ENCODE data around the gene FUS. TPM values are rescaled to one million over a fixed set of nuclear protein-coding genes. Genes with fewer than 3 reads are reported as not detected.

FUS gene
- total RNA-seq, 2 donors from 2014 or later: 48.6 to 87.5 TPM

DNA sequence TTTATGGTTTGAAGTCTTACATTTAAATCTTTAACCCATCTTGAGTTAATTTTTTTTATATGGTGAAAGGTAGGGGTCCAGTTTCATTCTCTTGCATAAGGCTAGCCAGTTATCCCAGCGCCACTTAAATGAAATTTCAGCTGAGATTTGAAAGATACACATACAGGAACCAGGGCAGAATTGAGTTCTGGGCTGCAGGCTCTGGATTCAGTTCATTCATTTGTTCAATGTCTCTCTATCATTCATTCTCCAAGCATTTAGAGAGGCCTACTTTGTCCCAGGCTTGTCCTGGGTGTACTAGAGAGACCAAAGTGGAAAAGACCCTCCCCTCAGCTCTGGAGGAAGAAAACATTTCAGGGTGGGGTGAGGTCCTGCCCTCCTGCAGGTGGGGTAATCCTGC is 33.4 kb downstream of the FUS start:
- H3K27me3 ChIP-seq (replicated peaks; ENCODE audit: insufficient read depth): no peaks in the 10 kb centered on the region

DNA sequence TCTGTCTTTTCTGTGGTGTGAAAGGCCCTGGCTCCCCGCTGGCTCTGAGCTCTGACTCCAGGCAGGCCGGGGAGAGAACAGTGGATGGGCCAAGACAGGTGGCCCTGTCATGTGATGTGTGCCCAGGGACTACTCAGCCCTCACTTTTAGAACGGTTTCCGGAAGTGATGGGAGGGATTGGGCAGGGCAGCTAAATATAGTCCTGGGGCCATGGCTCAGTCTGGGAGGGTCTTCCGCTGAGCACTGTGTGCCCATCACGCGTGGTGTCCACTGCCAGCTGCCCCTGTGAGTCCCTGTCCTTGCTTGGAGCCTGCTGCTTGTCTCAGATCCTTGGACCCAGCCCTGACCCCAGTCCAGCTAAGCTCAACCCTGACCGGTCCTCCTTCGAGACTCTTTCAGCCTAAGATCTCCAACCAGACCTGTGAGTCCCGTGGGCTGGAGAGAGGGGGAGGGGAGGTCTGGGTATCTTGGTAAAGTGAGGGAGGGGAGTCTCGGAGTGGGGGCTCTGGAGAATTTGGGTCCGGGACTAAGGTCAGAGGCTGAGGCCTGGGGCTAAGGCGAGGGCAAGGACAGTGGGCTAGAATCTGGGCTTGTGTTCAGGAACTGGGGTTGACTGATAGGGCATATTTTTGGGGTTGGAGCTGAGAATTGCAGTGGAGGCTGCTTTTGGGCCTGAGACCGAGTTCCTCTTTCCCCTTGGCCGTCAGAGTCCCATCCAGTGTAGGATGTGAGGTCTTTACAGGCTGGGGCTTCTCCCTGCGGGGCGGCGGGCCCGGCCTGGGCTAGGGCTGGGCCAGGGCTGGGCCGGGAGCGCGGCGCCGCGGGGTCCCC is 34.2 kb downstream of the FUS start, which contains the start of gene TRIM72:
TRIM72 (plus strand) TSS at position 243 of the 831 bp plus-strand sequence. CDS start 620 bp downstream, outside the sequence.
- Histone ChIP-seq H3K4me1 (replicated peaks) (peaks cover 15% of the 10 kb centered on the region), H3K9me3 (no peaks in the 10 kb centered on the region), H3K27me3 (replicated peaks; ENCODE audit: insufficient read depth) (no peaks in the 10 kb centered on the region), H3K36me3 (no peaks in the 10 kb centered on the region), H3K4me3 (peak within 1 kb of the TSS; percentile 28 to 39), H3K27ac (no peak within 1 kb of the TSS)
- WGBS: 69% methylated on average over 25 of the region's 25 CpGs
- TF ChIP-seq, protein P1, sequence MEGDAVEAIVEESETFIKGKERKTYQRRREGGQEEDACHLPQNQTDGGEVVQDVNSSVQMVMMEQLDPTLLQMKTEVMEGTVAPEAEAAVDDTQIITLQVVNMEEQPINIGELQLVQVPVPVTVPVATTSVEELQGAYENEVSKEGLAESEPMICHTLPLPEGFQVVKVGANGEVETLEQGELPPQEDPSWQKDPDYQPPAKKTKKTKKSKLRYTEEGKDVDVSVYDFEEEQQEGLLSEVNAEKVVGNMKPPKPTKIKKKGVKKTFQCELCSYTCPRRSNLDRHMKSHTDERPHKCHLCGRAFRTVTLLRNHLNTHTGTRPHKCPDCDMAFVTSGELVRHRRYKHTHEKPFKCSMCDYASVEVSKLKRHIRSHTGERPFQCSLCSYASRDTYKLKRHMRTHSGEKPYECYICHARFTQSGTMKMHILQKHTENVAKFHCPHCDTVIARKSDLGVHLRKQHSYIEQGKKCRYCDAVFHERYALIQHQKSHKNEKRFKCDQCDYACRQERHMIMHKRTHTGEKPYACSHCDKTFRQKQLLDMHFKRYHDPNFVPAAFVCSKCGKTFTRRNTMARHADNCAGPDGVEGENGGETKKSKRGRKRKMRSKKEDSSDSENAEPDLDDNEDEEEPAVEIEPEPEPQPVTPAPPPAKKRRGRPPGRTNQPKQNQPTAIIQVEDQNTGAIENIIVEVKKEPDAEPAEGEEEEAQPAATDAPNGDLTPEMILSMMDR (IDR thresholded peaks at IDR 0.05): no peak
- TF ChIP-seq POLR2AphosphoS5 (IDR thresholded peaks at IDR 0.05): no peak
- no peak for TF ChIP-seq POLR2A (IDR thresholded peaks at IDR 0.05)
- intact Hi-C loops (cut with DNase I): no loop called here
- no peak for DNase-seq (ENCODE audit: low spot score)

More for the DNA sequence above, 33.4 kb downstream of the FUS start:
- H3K4me3 ChIP-seq: no peak overlapping the region
- H3K4me1 ChIP-seq (replicated peaks): peaks cover 15% of the 10 kb centered on the region
- DNase-seq (ENCODE audit: low spot score): no peak
- TF ChIP-seq, protein P1 (IDR thresholded peaks at IDR 0.05): no peak
- TF ChIP-seq POLR2A (IDR thresholded peaks at IDR 0.05) (no peak), POLR2AphosphoS5 (IDR thresholded peaks at IDR 0.05) (no peak)
- intact Hi-C loops (cut with DNase I): no loop called here
- 100% methylated on average over 1 of the region's 1 CpG for WGBS
- no peaks in the 10 kb centered on the region for H3K36me3 ChIP-seq
- H3K9me3 ChIP-seq: no peaks in the 10 kb centered on the region
- no peak overlapping the region for H3K27ac ChIP-seq

DNA sequence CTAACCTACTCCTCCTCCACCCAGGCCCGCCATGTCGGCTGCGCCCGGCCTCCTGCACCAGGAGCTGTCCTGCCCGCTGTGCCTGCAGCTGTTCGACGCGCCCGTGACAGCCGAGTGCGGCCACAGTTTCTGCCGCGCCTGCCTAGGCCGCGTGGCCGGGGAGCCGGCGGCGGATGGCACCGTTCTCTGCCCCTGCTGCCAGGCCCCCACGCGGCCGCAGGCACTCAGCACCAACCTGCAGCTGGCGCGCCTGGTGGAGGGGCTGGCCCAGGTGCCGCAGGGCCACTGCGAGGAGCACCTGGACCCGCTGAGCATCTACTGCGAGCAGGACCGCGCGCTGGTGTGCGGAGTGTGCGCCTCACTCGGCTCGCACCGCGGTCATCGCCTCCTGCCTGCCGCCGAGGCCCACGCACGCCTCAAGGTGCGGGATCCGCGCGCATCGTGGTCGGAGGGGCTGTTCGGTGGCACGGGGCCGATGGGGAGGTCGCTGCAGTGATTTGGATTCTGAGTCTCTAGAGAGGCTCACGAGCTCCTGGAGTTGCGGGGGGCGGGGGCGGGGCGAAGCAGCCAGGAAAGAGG is 34.9 kb downstream of the FUS start:
- TF ChIP-seq, protein P1 (IDR thresholded peaks at IDR 0.05): no peak
- TF ChIP-seq POLR2AphosphoS5 (IDR thresholded peaks at IDR 0.05) (no peak), POLR2A (IDR thresholded peaks at IDR 0.05) (no peak)
- H3K27me3 ChIP-seq (replicated peaks; ENCODE audit: insufficient read depth): no peaks in the 10 kb centered on the region
- DNase-seq (ENCODE audit: low spot score): no peak
- H3K4me3 ChIP-seq: peak overlapping the region; percentile 28 to 39
- no peaks in the 10 kb centered on the region for H3K9me3 ChIP-seq
- intact Hi-C loops (cut with DNase I): no loop called here
- peaks cover 15% of the 10 kb centered on the region for H3K4me1 ChIP-seq (replicated peaks)
- no peak overlapping the region for H3K27ac ChIP-seq
- 17% methylated on average over 50 of the region's 58 CpGs for WGBS
- no peaks in the 10 kb centered on the region for H3K36me3 ChIP-seq

- peak; percentile 37 for DNase-seq (ENCODE audit: low spot score)
- WGBS: under 1% methylated on average over 62 of the region's 63 CpGs
- no peaks in the 10 kb centered on the region for H3K9me3 ChIP-seq
- peak overlapping the region; percentile 28 to 39 for H3K4me3 ChIP-seq
- intact Hi-C loops (cut with DNase I): no loop called here
- TF ChIP-seq, protein P1 (IDR thresholded peaks at IDR 0.05): no peak
- peak; percentile 15 for TF ChIP-seq POLR2AphosphoS5 (IDR thresholded peaks at IDR 0.05)
- peaks cover 15% of the 10 kb centered on the region for H3K4me1 ChIP-seq (replicated peaks)
- H3K27ac ChIP-seq: no peak overlapping the region
- no peaks in the 10 kb centered on the region for H3K36me3 ChIP-seq
- no peaks in the 10 kb centered on the region for H3K27me3 ChIP-seq (replicated peaks; ENCODE audit: insufficient read depth)
These were observed 35.6 kb downstream of the FUS start for GRCh38 chr16:31215287-31216162.

Data from prostate gland (tissue), 2 donors.